ENCODE measurements around the gene UBXN1. TPM values are rescaled to one million over a fixed set of nuclear protein-coding genes. Genes with fewer than 3 reads are reported as not detected.

The UBXN1 gene
- total and polyA plus RNA-seq, 2 donors (not counting 1 experiment from before 2014, with no cell fraction given) = 180 to 193 TPM

- peaks cover 2 to 61% of the 10 kb centered on the region in 2 experiments for H3K36me3 ChIP-seq (replicated peaks in 1 of 2; ENCODE audit: control extremely low read depth in 1 of 2, control insufficient read depth in 1 of 2, extremely low read depth in 1 of 2, insufficient read depth in 2 of 2, low read length in 1 of 2)
- TF ChIP-seq CTCF (IDR thresholded peaks at IDR 0.05) (no peak), EZH2 (IDR thresholded peaks at IDR 0.05; ENCODE audit: borderline replicate concordance, insufficient read depth, low read depth, low read length, poor library complexity, severe bottlenecking) (no peak)
- Mint-ChIP-seq H3K4me3 (no peak overlapping the region), H3K27ac (peak overlapping the region; percentile 64), H3K27me3 (no peaks in the 10 kb centered on the region), H3K4me1 (peaks cover 43% of the 10 kb centered on the region), H3K9me3 (ENCODE audit: insufficient read depth) (no peaks in the 10 kb centered on the region)
- CTCF ChIA-PET = no interaction called here
- intact Hi-C loops (cut with micrococcal nuclease) = no loop called here
- H3K4me2 ChIP-seq (replicated peaks; ENCODE audit: low read depth, low read length, poor library complexity, severe bottlenecking) = no peak overlapping the region
- no peak overlapping the region for H3K9ac ChIP-seq (ENCODE audit: low read length)
- WGBS (ENCODE audit: insufficient coverage) = 100% methylated on average over 1 of the region's 6 CpGs
- H3K79me2 ChIP-seq (ENCODE audit: control insufficient read depth, insufficient read depth, low read length) = peaks cover 42% of the 10 kb centered on the region
- ATAC-seq (ENCODE audit: low read depth) = no peak
- no peaks in the 10 kb centered on the region for H3K27me3 ChIP-seq (replicated peaks in 1 of 4; ENCODE audit: control extremely low read depth in 1 of 4, control insufficient read depth in 3 of 4, insufficient read depth in 4 of 4, low read length in 3 of 4)
- H3K9me3 ChIP-seq (ENCODE audit: control extremely low read depth in 1 of 3, control insufficient read depth in 2 of 3, insufficient read depth in 1 of 3, low read length in 2 of 3) = no peaks in the 10 kb centered on the region
- H2AFZ ChIP-seq (ENCODE audit: insufficient read depth, low read depth, low read length, poor library complexity, severe bottlenecking) = no peak overlapping the region
- H4K20me1 ChIP-seq (ENCODE audit: control insufficient read depth, insufficient read depth, low read length, poor library complexity, severe bottlenecking) = peaks cover 6% of the 10 kb centered on the region
- no peak overlapping the region for H3K4me3 ChIP-seq (ENCODE audit: control extremely low read depth in 1 of 5, extremely low read depth in 1 of 5, insufficient read depth in 1 of 5, low read depth in 2 of 5, low read length in 4 of 5)
- no peak for DNase-seq
- H3K4me1 ChIP-seq (ENCODE audit: control insufficient read depth in 2 of 2, insufficient read depth in 2 of 2, low read length in 2 of 2) = peaks cover 22 to 33% of the 10 kb centered on the region in 2 donors
- peak overlapping the region in 1 of 2 donors; percentile 51 for H3K27ac ChIP-seq (ENCODE audit: low read length in 2 of 2)
- POLR2A ChIA-PET = interaction anchor here (0.6 to 1.0 kb wide), 2 partner anchors 129 to 140 kb away, joined by 3 to 4 read pairs; no protein-coding TSS in a partner anchor
Measured at GRCh38 chr11:62712276-62712812, 33.5 kb upstream of the UBXN1 start.

DNA sequence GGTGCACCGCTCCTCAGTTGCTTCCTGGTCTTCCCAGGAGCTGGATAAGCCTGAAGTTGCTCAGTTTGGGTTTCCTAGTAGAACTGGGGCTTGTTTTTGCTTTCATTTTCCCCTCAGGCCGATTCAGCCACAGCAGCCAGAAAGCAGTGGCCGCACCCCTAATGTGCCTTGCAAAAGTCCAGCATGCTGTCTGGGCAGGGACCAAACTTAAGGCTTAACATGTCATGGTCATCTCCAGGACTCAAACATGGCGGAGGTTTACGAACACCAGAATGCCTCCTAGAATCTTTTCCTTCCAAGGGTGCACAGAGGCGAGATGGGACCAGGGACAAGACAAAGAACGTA is 31.1 kb upstream of the UBXN1 start:
- peak overlapping the region; percentile 92 for H3K4me3 Mint-ChIP-seq
- ChIA-PET CTCF (interaction anchor here (1.0 to 1.4 kb wide), 3 partner anchors 38 to 116 kb away, joined by 3 read pairs; partner anchors contain the start of genes C11orf98, CSKMT and UQCC3), POLR2A (interaction anchor here (0.6 to 6.5 kb wide), 17 partner anchors 17 to 171 kb away, joined by 3 to 66 read pairs (median 9); partner anchors contain the start of genes C11orf98, CSKMT, HNRNPUL2 and INTS5)
- Histone ChIP-seq H2AFZ (ENCODE audit: insufficient read depth, low read depth, low read length, poor library complexity, severe bottlenecking) (peak overlapping the region; percentile 99), H3K36me3 (replicated peaks in 1 of 2; ENCODE audit: control extremely low read depth in 1 of 2, control insufficient read depth in 1 of 2, extremely low read depth in 1 of 2, insufficient read depth in 2 of 2, low read length in 1 of 2) (peaks cover 0 to 38% of the 10 kb centered on the region in 2 experiments), H3K9ac (ENCODE audit: low read length) (peak overlapping the region; percentile 89), H3K79me2 (ENCODE audit: control insufficient read depth, insufficient read depth, low read length) (peaks cover 25% of the 10 kb centered on the region), H4K20me1 (ENCODE audit: control insufficient read depth, insufficient read depth, low read length, poor library complexity, severe bottlenecking) (no peaks in the 10 kb centered on the region), H3K27ac (ENCODE audit: low read length in 2 of 2) (peak overlapping the region; percentile 90 to 93), H3K9me3 (ENCODE audit: control extremely low read depth in 1 of 3, control insufficient read depth in 2 of 3, insufficient read depth in 1 of 3, low read length in 2 of 3) (no peaks in the 10 kb centered on the region), H3K4me1 (ENCODE audit: control insufficient read depth in 2 of 2, insufficient read depth in 2 of 2, low read length in 2 of 2) (peaks cover 39 to 52% of the 10 kb centered on the region in 2 donors), H3K4me2 (replicated peaks; ENCODE audit: low read depth, low read length, poor library complexity, severe bottlenecking) (peak overlapping the region; percentile 95), H3K27me3 (replicated peaks in 1 of 4; ENCODE audit: control extremely low read depth in 1 of 4, control insufficient read depth in 3 of 4, insufficient read depth in 4 of 4, low read length in 3 of 4) (no peaks in the 10 kb centered on the region), H3K4me3 (ENCODE audit: control extremely low read depth in 1 of 5, extremely low read depth in 1 of 5, insufficient read depth in 1 of 5, low read depth in 2 of 5, low read length in 4 of 5) (peak overlapping the region; percentile 18 to 91 (median 73))
- ATAC-seq (ENCODE audit: low read depth) (no peak), DNase-seq (no peak)
- H3K4me1 Mint-ChIP-seq = peaks cover 65% of the 10 kb centered on the region
- H3K27me3 Mint-ChIP-seq = no peaks in the 10 kb centered on the region
- TF ChIP-seq CTCF (IDR thresholded peaks at IDR 0.05) = no peak
- no peak for TF ChIP-seq EZH2 (IDR thresholded peaks at IDR 0.05; ENCODE audit: borderline replicate concordance, insufficient read depth, low read depth, low read length, poor library complexity, severe bottlenecking)
- 69% methylated on average over 7 of the region's 7 CpGs for WGBS (ENCODE audit: insufficient coverage)
- no peaks in the 10 kb centered on the region for H3K9me3 Mint-ChIP-seq (ENCODE audit: insufficient read depth)
- H3K27ac Mint-ChIP-seq = peak overlapping the region; percentile 95
- intact Hi-C loops (cut with micrococcal nuclease) = no loop called here

Data from B cell (primary cell).